NCI-H1092 (cell line): Measurements from ENCODE around the gene RIC3.

ENCODE experiments used
- DNase-seq: peaks from one replicate; lab custom pipeline; 2025; lab: John Stamatoyannopoulos, UW

RIC3 gene

DNA sequence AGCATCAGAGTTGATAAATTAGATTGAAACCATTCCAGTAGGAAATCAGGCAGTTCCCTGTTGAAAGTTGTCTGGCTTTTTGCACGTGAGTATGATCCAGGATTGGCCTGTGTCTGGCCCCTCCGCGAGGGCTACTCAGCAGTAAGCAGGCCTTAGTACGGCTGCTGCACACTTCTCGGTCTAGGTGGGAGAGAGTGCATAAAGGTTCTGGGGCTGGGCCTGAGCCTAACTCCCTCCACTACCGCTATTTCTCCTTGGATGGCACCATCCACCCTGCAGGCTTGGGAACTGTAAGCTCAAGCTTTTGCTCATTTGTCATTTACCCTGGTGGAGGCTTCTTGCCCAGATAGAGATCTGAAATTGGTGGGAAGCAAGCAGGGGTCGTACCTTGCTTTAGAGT is 65.9 kb downstream of the RIC3 start:
- no peak for DNase-seq

DNA sequence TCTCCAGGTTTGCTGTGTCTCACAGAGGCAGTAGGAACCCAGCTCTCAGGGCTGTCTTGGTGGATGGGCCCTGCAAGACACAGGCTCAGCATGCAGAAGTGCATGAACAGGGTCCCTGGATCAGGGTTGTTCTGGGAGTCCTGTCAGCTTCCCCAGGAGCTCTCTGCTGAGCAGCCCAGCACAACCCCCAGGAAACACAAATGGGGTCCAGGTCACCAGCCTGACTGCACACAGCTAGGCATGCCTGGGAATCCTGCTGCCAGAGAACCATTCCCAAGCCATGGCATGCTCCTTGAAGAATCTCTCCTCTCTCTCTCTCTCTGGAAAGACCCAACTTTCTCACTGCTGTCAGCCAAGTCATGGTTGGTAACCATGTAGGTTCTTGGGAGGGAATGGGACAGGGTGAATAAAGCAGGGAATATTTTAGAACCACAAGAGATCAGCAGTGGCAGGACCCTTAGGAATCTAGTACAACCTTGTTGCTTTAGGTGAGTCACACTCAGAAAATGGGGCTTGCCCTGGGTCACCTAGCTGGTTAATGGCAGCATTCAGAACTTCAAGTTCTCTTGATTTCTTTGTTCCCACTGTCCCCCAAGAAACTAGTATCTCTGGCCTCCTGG is 66.4 kb downstream of the RIC3 start:
- no peak for DNase-seq

DNA sequence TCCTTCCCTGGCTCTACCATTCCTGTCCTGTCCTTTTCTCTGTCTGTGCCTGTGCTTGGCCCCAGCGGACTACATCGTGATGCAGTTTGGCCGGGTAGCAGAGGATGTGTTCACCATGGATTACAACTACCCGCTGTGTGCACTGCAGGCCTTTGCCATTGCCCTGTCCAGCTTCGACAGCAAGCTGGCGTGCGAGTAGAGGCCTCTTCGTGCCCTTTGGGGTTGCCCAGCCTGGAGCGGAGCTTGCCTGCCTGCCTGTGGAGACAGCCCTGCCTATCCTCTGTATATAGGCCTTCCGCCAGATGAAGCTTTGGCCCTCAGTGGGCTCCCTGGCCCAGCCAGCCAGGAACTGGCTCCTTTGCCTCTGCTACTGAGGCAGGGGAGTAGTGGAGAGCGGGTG is 67.4 kb downstream of the RIC3 start:
- DNase-seq, result no peak

DNA sequence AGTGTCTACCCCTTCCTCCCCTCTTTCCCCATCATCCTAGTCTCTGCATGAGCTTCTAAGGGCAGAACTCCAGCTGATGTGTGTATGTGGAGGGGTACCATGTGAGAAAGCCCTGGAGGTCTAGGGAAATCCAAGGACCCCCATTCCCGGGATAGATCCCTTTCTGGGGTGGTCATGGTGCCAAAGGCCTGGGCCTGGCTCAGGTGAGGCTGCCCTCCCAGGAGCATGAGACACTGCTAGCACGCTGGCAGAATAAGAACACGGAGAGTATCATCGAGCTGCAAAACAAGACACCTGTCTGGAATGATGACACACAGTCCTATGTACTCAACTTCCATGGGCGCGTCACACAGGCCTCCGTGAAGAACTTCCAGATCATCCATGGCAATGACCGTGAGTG is 68.2 kb downstream of the RIC3 start:
- no peak for DNase-seq

DNA sequence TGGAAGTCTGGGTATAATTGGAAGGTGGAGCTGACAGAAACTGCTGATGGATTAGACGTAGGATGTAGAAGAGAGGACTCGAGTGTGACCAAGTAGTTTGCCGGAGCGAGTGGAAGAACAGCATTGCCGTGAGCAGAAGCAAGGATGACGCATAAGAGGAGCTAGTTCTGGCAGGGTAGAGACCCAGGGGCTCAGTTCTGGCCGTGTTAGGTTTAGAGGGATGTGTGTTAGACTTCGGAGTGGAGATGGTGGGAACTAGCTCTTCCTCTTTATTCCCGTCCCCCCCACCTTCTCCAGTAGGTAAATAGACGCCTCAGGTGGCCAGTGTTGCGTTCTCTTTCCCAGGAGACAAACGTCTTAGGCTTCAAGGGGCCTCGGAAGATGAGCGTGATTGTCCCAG is 68.7 kb downstream of the RIC3 start:
- DNase-seq, result no peak

- peak; percentile 19 for DNase-seq
Measured at GRCh38 chr11:8099291-8099899, 69.4 kb downstream of the RIC3 start.

DNA sequence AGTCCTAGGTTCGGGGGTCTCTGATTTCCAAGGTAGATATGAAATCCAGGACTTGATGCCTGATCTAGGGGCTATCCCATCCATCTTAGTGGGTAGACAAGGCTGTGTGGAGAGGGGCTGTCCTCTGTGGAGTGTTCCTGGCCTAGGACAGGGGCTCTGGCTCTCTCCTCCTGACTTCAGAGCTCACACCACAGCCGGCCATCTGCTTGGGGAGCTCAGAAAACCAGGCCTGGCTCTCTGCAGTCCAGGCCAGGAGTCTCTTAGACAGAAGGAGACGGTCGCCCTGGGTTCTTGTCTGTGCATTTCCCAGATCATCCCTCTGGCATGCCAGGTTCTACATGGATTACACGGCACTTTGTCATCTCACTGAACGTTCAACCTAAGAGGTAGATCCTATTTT is 69.9 kb downstream of the RIC3 start:
- DNase-seq, result no peak

GRCh38 chr11:8098361-8098760 is 70.5 kb downstream of the RIC3 start:
- DNase-seq, result no peak

GRCh38 chr11:8097926-8098325 is 70.9 kb downstream of the RIC3 start:
- no peak for DNase-seq

DNA sequence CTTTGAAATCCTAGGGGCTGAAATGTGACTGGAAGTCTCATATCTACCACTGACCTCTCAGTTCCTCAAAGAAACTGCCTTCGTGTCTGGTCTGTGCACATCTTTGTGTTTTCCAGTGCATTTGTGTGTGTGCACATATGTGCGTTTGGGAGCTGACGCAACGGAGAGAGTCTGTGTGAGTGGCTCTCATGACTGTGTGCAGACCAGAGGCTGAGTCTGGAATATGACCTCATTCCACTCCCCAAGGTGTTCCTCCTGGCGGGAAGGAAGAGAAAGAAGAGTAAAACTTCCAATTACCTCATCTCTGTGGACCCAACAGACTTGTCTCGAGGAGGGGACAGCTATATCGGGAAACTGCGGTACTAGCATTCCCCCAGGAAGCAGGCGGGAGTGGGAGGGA is 71.4 kb downstream of the RIC3 start:
- DNase-seq, result no peak

GRCh38 chr11:8097062-8097461 is 71.8 kb downstream of the RIC3 start:
- no peak for DNase-seq

DNA sequence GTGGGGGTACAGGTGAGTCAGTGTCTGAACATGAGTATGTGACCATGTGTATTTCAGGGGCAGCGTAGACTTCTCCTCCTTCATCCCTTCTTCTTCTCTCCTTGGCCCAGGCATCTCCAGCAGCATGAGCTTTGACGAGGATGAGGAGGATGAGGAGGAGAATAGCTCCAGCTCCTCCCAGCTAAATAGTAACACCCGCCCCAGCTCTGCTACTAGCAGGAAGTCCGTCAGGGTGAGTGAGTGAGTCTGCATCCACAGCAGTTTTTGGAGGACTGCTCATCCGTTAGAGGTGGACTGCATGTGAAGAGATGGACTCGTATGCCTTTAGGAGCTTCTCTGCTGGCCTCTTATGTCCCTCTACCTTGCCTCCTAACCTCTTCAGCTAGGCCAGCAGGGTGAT is 72.2 kb downstream of the RIC3 start:
- DNase-seq, result no peak

GRCh38 chr11:8095806-8096522 is 72.9 kb downstream of the RIC3 start:
- DNase-seq, result no peak

- DNase-seq, result no peak
Measured at GRCh38 chr11:8095371-8095770, 73.5 kb downstream of the RIC3 start.

DNA sequence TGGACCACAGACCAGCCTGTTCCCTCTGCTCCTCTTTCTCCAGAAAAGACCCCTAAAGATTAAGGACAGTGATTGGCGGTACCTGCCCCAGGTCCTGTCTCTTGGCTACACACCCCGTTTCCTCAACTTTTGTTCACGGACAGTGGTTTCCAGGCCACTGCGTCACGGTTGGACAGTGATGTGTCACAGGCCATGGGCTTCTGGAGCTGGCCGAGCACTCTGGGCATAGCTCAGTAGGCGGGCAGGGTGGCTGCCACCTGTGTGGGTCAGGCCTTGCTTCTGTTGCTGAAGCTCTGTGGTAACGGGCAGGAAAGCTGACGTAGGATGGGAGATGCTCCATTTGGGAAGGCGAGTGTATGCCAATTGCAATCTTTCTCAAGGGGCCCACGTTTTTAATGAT is 74.2 kb downstream of the RIC3 start:
- DNase-seq, result no peak

DNA sequence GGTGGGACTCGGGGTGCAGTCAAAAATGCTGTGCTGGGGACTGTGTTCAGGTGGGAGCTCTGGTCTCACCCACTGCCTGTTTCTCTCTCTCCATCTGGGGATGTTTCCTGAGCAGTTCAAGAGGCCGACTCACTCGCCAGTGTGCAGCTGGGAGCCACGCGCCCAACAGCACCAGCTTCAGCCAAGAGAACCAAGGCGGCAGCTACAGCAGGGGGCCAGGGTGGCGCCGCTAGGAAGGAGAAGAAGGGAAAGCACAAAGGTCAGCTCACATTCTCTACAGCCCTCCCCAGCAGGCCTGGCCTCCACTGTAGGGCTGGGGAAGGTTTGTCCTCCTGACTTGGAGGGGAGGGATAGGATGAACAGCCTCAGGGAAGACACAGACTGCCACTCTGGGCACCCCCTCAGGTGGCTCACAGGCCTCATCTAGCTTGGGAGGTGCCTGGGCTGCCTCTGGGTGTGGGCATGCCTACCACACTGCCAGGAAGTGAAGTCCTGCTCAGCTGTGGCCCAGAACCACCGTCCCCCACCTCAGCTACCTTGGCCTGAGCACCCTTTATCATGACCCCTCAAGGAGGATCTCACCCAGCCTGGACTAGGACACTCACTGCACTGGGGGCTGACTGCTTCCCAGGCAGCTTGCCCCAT is 74.8 kb downstream of the RIC3 start:
- DNase-seq, result no peak

GRCh38 chr11:8092587-8093424 is 76.0 kb downstream of the RIC3 start:
- peak; percentile 40 for DNase-seq

- DNase-seq, result no peak
Measured at GRCh38 chr11:8091721-8092120, 77.1 kb downstream of the RIC3 start.

DNA sequence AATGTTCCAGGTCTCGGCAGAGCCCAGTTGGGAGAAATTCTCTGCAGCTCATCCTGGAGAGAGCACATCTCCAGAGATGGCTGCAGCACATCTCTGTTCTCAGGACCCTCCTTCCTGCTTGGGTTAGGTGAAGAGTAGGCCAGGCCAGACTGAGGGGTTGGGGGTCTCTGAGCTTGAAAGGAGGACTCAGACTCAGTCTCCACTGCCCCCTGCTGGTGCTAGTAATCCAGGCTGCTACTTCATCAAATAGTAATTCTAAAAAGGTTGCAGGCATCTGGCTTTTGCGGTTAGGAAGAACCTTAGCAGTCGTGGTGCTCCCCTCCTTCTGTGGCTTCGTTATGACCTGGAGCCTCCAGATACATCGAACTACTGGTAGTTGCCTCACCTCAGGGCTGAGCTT is 78.1 kb downstream of the RIC3 start:
- no peak for DNase-seq

- DNase-seq, result no peak
Measured at GRCh38 chr11:8089791-8090510, 78.9 kb downstream of the RIC3 start.

DNA sequence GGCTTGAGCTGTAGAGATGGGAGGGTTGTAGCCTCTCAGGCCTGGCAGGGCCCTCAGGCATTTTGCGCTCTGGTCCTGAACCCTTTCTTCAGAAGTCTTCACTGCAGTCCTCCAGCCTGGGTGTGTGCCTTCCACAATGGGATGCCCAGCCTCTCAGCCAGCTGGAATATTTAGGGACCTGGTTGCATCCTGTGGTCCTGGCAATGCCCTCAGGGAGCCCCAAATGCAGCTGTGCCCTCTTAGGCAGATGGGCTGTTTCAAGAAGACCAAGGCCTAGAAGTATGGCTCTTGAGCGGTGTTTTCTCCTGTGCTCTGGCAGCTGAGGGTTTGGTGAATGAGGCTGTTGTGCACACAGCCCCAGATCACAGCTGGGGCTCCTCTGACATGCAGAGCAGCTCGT is 81.1 kb downstream of the RIC3 start:
- DNase-seq, result no peak

- no peak for DNase-seq
Measured at GRCh38 chr11:8087185-8087584, 81.6 kb downstream of the RIC3 start.
